ENCODE measurements around the gene HOXD12.
A peak's percentile ranks its signal among the peaks of the same experiment; 100 is the strongest.

Gene HOXD12

GRCh38 chr2:176139661-176140512 lies 40.3 kb downstream of the HOXD12 start:
- peak overlapping the region; percentile 82 for H3K9ac ChIP-seq (ENCODE audit: insufficient read length, low read depth)
- no peaks in the 10 kb centered on the region for H3K36me3 ChIP-seq (ENCODE audit: insufficient read depth, insufficient read length, low read length)
- peak overlapping the region; percentile 54 for H3K4me3 ChIP-seq (ENCODE audit: insufficient read length, low read depth)
- H3K4me1 ChIP-seq (ENCODE audit: insufficient read depth, insufficient read length): peaks cover 3% of the 10 kb centered on the region
- no peaks in the 10 kb centered on the region for H3K9me3 ChIP-seq (ENCODE audit: insufficient read depth, low read length)
- no peak for TF ChIP-seq ZNF274 (IDR thresholded peaks at IDR 0.05; ENCODE audit: low read depth, low read length)
- no peak for TF ChIP-seq SUZ12 (IDR thresholded peaks at IDR 0.05; ENCODE audit: extremely low read depth, insufficient read depth, insufficient read length)
- TF ChIP-seq YY1 (IDR thresholded peaks at IDR 0.05; ENCODE audit: insufficient read depth, insufficient read length): no peak
- no peak for DNase-seq (ENCODE audit: low read depth, low spot score)
- H3K27me3 ChIP-seq (ENCODE audit: insufficient read depth, insufficient read length): peaks cover 89% of the 10 kb centered on the region

- H3K4me3 ChIP-seq (ENCODE audit: insufficient read length, low read depth): peak overlapping the region; percentile 54
Measured at GRCh38 chr2:176140513-176141317, 41.1 kb downstream of the HOXD12 start.

GRCh38 chr2:176142281-176142680 lies 42.7 kb downstream of the HOXD12 start:
- Histone ChIP-seq H3K4me3 (ENCODE audit: insufficient read length, low read depth) (no peak overlapping the region), H3K36me3 (ENCODE audit: insufficient read depth, insufficient read length, low read length) (no peaks in the 10 kb centered on the region), H3K9me3 (ENCODE audit: insufficient read depth, low read length) (no peaks in the 10 kb centered on the region), H3K4me1 (ENCODE audit: insufficient read depth, insufficient read length) (no peaks in the 10 kb centered on the region), H3K9ac (ENCODE audit: insufficient read length, low read depth) (no peak overlapping the region), H3K27me3 (ENCODE audit: insufficient read depth, insufficient read length) (peaks cover 89% of the 10 kb centered on the region)
- TF ChIP-seq ZNF274 (IDR thresholded peaks at IDR 0.05; ENCODE audit: low read depth, low read length) (no peak), YY1 (IDR thresholded peaks at IDR 0.05; ENCODE audit: insufficient read depth, insufficient read length) (no peak), SUZ12 (IDR thresholded peaks at IDR 0.05; ENCODE audit: extremely low read depth, insufficient read depth, insufficient read length) (no peak)
- DNase-seq (ENCODE audit: low read depth, low spot score): no peak

More at GRCh38 chr2:176140513-176141317, 41.1 kb downstream of the HOXD12 start:
- no peak for TF ChIP-seq ZNF274 (IDR thresholded peaks at IDR 0.05; ENCODE audit: low read depth, low read length)
- peak; percentile 69 for DNase-seq (ENCODE audit: low read depth, low spot score)
- H3K27me3 ChIP-seq (ENCODE audit: insufficient read depth, insufficient read length): peaks cover 89% of the 10 kb centered on the region
- peaks cover 2% of the 10 kb centered on the region for H3K4me1 ChIP-seq (ENCODE audit: insufficient read depth, insufficient read length)
- H3K9ac ChIP-seq (ENCODE audit: insufficient read length, low read depth): peak overlapping the region; percentile 82
- H3K9me3 ChIP-seq (ENCODE audit: insufficient read depth, low read length): no peaks in the 10 kb centered on the region
- no peaks in the 10 kb centered on the region for H3K36me3 ChIP-seq (ENCODE audit: insufficient read depth, insufficient read length, low read length)

GRCh38 chr2:176145085-176145969 lies 45.7 kb downstream of the HOXD12 start:
- Histone ChIP-seq H3K27me3 (ENCODE audit: insufficient read depth, insufficient read length) (peaks cover 95% of the 10 kb centered on the region), H3K9ac (ENCODE audit: insufficient read length, low read depth) (no peak overlapping the region)
- no peak for TF ChIP-seq ZNF274 (IDR thresholded peaks at IDR 0.05; ENCODE audit: low read depth, low read length)
- TF ChIP-seq SUZ12 (IDR thresholded peaks at IDR 0.05; ENCODE audit: extremely low read depth, insufficient read depth, insufficient read length): no peak
- TF ChIP-seq YY1 (IDR thresholded peaks at IDR 0.05; ENCODE audit: insufficient read depth, insufficient read length): no peak

GRCh38 chr2:176146101-176146500 lies 46.5 kb downstream of the HOXD12 start:
- no peaks in the 10 kb centered on the region for H3K36me3 ChIP-seq (ENCODE audit: insufficient read depth, insufficient read length, low read length)
- peaks cover 99% of the 10 kb centered on the region for H3K27me3 ChIP-seq (ENCODE audit: insufficient read depth, insufficient read length)
- DNase-seq (ENCODE audit: low read depth, low spot score): no peak

More at GRCh38 chr2:176145085-176145969, 45.7 kb downstream of the HOXD12 start:
- H3K4me3 ChIP-seq (ENCODE audit: insufficient read length, low read depth): no peak overlapping the region
- DNase-seq (ENCODE audit: low read depth, low spot score): no peak
- H3K4me1 ChIP-seq (ENCODE audit: insufficient read depth, insufficient read length): no peaks in the 10 kb centered on the region
- H3K9me3 ChIP-seq (ENCODE audit: insufficient read depth, low read length): no peaks in the 10 kb centered on the region
- H3K36me3 ChIP-seq (ENCODE audit: insufficient read depth, insufficient read length, low read length): no peaks in the 10 kb centered on the region

GRCh38 chr2:176146645-176147044 lies 47.0 kb downstream of the HOXD12 start:
- Histone ChIP-seq H3K4me3 (ENCODE audit: insufficient read length, low read depth) (no peak overlapping the region), H3K4me1 (ENCODE audit: insufficient read depth, insufficient read length) (no peaks in the 10 kb centered on the region), H3K36me3 (ENCODE audit: insufficient read depth, insufficient read length, low read length) (no peaks in the 10 kb centered on the region), H3K27me3 (ENCODE audit: insufficient read depth, insufficient read length) (peaks cover 99% of the 10 kb centered on the region), H3K9ac (ENCODE audit: insufficient read length, low read depth) (no peak overlapping the region), H3K9me3 (ENCODE audit: insufficient read depth, low read length) (no peaks in the 10 kb centered on the region)
- no peak for DNase-seq (ENCODE audit: low read depth, low spot score)
- no peak for TF ChIP-seq ZNF274 (IDR thresholded peaks at IDR 0.05; ENCODE audit: low read depth, low read length)
- TF ChIP-seq YY1 (IDR thresholded peaks at IDR 0.05; ENCODE audit: insufficient read depth, insufficient read length): no peak
- TF ChIP-seq SUZ12 (IDR thresholded peaks at IDR 0.05; ENCODE audit: extremely low read depth, insufficient read depth, insufficient read length): no peak

More at GRCh38 chr2:176146101-176146500, 46.5 kb downstream of the HOXD12 start:
- Histone ChIP-seq H3K9me3 (ENCODE audit: insufficient read depth, low read length) (no peaks in the 10 kb centered on the region), H3K9ac (ENCODE audit: insufficient read length, low read depth) (no peak overlapping the region), H3K4me1 (ENCODE audit: insufficient read depth, insufficient read length) (no peaks in the 10 kb centered on the region), H3K4me3 (ENCODE audit: insufficient read length, low read depth) (no peak overlapping the region)
- TF ChIP-seq ZNF274 (IDR thresholded peaks at IDR 0.05; ENCODE audit: low read depth, low read length) (no peak), SUZ12 (IDR thresholded peaks at IDR 0.05; ENCODE audit: extremely low read depth, insufficient read depth, insufficient read length) (no peak), YY1 (IDR thresholded peaks at IDR 0.05; ENCODE audit: insufficient read depth, insufficient read length) (no peak)

Data from NT2/D1 (cell line).